HEK293 (cell line): ENCODE measurements around the gene FOXC2.

Experiments used
- ZNF416 ChIP-seq: fragments of 450-650 bp; formaldehyde crosslinking; IDR thresholded peaks from 2 replicates; pipeline ENCODE4 v1.5.1; 2016; ENCODE audit warnings: missing biosample characterization, missing genetic modification characterization
- ZNF580 ChIP-seq: fragments of 450-650 bp; formaldehyde crosslinking; IDR thresholded peaks from 2 replicates; pipeline ENCODE4 v1.5.1; 2016; ENCODE audit warnings: missing biosample characterization, missing genetic modification characterization

- TF ChIP-seq ZNF416 (tag by site-specific recombination) (no peak), ZNF580 (tag by site-specific recombination) (no peak)
These were observed 46.8 kb upstream of the FOXC2 start for GRCh38 chr16:86519649-86520316.
